Measurements from ENCODE around the gene COX6B2. TPM values are rescaled to one million over a fixed set of nuclear protein-coding genes. Genes with fewer than 3 reads are reported as not detected.

The COX6B2 gene
- total RNA-seq, 2 donors from 2014 or later, result 10.2 TPM; not detected in 1

DNA sequence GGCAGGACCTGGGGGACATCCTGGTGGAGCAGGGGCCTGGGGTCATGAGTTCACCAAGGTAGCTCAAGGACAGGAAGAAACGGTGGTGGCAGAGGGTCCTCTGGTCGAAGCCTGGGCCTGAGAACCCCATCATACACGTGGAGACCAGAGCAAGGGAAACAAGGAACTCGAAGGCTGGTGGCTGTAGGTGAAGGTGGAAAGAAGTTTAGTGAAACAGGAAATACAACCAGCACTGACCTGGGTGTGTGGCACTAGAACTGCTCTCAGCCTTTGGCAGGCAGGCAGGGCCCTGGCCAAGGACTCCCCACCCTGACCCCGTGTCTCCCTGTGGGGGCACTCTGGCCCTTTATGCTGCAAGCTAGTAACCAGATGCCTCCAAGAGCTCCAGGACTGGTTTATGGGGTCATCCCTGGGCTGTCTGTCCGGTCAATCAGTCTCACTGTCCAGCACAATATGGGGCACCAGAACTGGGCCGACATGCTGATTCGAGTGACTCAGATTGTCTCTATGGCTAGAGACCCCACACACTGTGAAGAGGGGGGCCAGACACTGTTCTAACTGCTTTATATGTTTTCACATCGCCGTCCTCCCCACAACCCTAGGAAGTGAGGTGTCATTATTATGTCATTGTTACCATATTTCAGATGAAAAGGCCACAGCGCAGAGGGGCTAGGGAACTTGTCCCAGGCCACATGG is 3.8 kb downstream of the COX6B2 start:
- TF ChIP-seq POLR2AphosphoS5 (IDR thresholded peaks at IDR 0.05), result no peak
- TF ChIP-seq CTCF (IDR thresholded peaks at IDR 0.05), result no peak
- TF ChIP-seq POLR2A (IDR thresholded peaks at IDR 0.05), result no peak
- no peaks in the 10 kb centered on the region for H3K9me3 ChIP-seq
- peaks cover 3% of the 10 kb centered on the region for H3K27me3 ChIP-seq (replicated peaks; ENCODE audit: insufficient read depth)
- H3K36me3 ChIP-seq, result no peaks in the 10 kb centered on the region
- 65% methylated on average over 11 of the region's 11 CpGs for WGBS
- no peak for DNase-seq (ENCODE audit: low spot score)
- intact Hi-C loops (cut with DNase I), result no loop called here
- peaks cover 5% of the 10 kb centered on the region for H3K4me1 ChIP-seq (replicated peaks)
- H3K4me3 ChIP-seq, result no peak overlapping the region
- H3K27ac ChIP-seq, result no peak overlapping the region

DNA sequence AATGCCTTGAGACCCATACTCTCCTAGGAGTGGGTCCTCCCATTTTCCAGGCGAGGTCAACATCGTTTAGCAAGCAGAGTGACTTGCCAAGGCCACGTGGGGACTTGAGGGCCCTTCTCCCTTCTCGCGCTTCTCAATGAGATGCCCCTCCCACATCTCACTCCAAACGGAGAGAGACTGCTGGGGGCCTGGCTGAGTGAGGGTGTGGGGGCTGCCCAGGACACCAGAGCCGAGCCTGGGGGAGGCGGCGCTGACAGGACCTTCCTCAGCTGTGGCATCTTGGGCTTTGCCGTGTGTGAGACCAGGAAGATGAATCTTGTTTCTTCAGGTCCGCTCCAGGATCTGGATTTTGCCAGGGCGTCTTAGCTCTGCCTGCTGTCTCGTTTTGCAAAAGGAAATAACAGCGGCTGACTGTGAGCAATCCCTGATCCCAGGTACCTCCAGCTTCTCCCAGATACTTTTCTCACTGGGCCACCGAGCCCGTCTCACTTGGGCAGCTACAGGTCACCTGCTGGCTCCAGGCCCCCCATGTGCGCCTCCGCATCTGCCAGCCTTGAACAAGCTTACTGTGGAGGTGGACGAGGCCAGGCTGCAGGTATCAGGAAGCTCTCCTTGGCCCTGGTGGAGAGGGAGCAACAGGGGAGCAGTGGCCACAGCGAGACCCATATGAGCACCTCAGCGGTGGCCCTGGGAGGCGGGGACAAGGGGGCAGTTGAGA is 6.0 kb downstream of the COX6B2 start:
- H3K9me3 ChIP-seq, result no peaks in the 10 kb centered on the region
- peaks cover 3% of the 10 kb centered on the region for H3K4me1 ChIP-seq (replicated peaks)
- TF ChIP-seq POLR2AphosphoS5 (IDR thresholded peaks at IDR 0.05) (no peak), POLR2A (IDR thresholded peaks at IDR 0.05) (no peak), CTCF (IDR thresholded peaks at IDR 0.05) (no peak)
- peaks cover 3% of the 10 kb centered on the region for H3K27me3 ChIP-seq (replicated peaks; ENCODE audit: insufficient read depth)
- intact Hi-C loops (cut with DNase I), result no loop called here
- no peak overlapping the region for H3K4me3 ChIP-seq
- WGBS, result 70% methylated on average over 22 of the region's 22 CpGs
- H3K36me3 ChIP-seq, result no peaks in the 10 kb centered on the region
- DNase-seq (ENCODE audit: low spot score), result no peak
- no peak overlapping the region for H3K27ac ChIP-seq

- intact Hi-C loops (cut with DNase I), result no loop called here
- 89% methylated on average over 10 of the region's 10 CpGs for WGBS
Measured at GRCh38 chr19:55347442-55348009, 7.0 kb downstream of the COX6B2 start.

GRCh38 chr19:55346725-55347441 is 7.6 kb downstream of the COX6B2 start:
- Histone ChIP-seq H3K4me1 (replicated peaks) (no peaks in the 10 kb centered on the region), H3K27ac (no peak overlapping the region), H3K36me3 (no peaks in the 10 kb centered on the region), H3K9me3 (no peaks in the 10 kb centered on the region), H3K4me3 (no peak overlapping the region), H3K27me3 (replicated peaks; ENCODE audit: insufficient read depth) (no peaks in the 10 kb centered on the region)
- intact Hi-C loops (cut with DNase I), result no loop called here
- DNase-seq (ENCODE audit: low spot score), result no peak
- TF ChIP-seq POLR2AphosphoS5 (IDR thresholded peaks at IDR 0.05), result no peak
- TF ChIP-seq CTCF (IDR thresholded peaks at IDR 0.05), result no peak
- TF ChIP-seq POLR2A (IDR thresholded peaks at IDR 0.05), result no peak
- 87% methylated on average over 22 of the region's 41 CpGs for whole genome bisulfite sequencing

More at GRCh38 chr19:55347442-55348009, 7.0 kb downstream of the COX6B2 start:
- Histone ChIP-seq H3K9me3 (no peaks in the 10 kb centered on the region), H3K27me3 (replicated peaks; ENCODE audit: insufficient read depth) (peaks cover 2% of the 10 kb centered on the region), H3K27ac (no peak overlapping the region), H3K4me3 (no peak overlapping the region), H3K4me1 (replicated peaks) (no peaks in the 10 kb centered on the region), H3K36me3 (no peaks in the 10 kb centered on the region)
- DNase-seq (ENCODE audit: low spot score), result no peak
- TF ChIP-seq CTCF (IDR thresholded peaks at IDR 0.05), result no peak
- no peak for TF ChIP-seq POLR2AphosphoS5 (IDR thresholded peaks at IDR 0.05)
- no peak for TF ChIP-seq POLR2A (IDR thresholded peaks at IDR 0.05)

Measured in prostate gland (tissue), 2 donors.